SK-N-SH (cell line): ENCODE results near the gene KLK15. TPM values are rescaled to one million over a fixed set of nuclear protein-coding genes. Genes with fewer than 3 reads are reported as not detected.

ENCODE experiments used
- CTCF ChIA-PET: fragments of 300-600, 350-600 bp; formaldehyde crosslinking; extraction: SDS; loops from one replicate; lab custom pipeline; 2021; lab: Yijun Ruan, JAX
- POLR2A ChIA-PET: fragments of 350-600 bp; sonication (Branson Sonifier 250); formaldehyde crosslinking; extraction: SDS; loops from one replicate; lab custom pipeline; 2020; ENCODE audit warnings: antibody characterized with exemption, inconsistent platforms; lab: Yijun Ruan, JAX
- DNase-seq: peaks from one replicate; pipeline ENCODE4 v3.0.0; 2012
- H2AFZ ChIP-seq: fragments of 200-600 bp; sonication (generic); 2 replicates; pipeline ENCODE4 v1.8.1; 2016; ENCODE audit warnings: antibody characterized with exemption, mild to moderate bottlenecking, low read depth
- H3F3A ChIP-seq: fragments of 200-600 bp; sonication (generic); replicated peaks from 2 replicates; pipeline ENCODE3; 2016; ENCODE audit warnings: antibody characterized with exemption, mild to moderate bottlenecking; ENCODE audit not compliant: insufficient read depth
- H3K27ac ChIP-seq, 2 experiments: fragments of 200-500 bp in 1 of 2; fragments of 200-600 bp in 1 of 2; sonication (Bioruptor generic) in 1 of 2; sonication (generic), shearing (Covaris generic) in 1 of 2; 2 replicates each; pipeline versions ENCODE4 v1.5.1 to v1.6.1; 2014 to 2016; ENCODE audit warnings: low read depth in 2 of 2, inconsistent platforms in 1 of 2, low read length in 1 of 2, mild to moderate bottlenecking in 1 of 2, mixed read lengths in 1 of 2
- H3K27me3 ChIP-seq: fragments of 200-600 bp; sonication (generic), shearing (Covaris generic); 2 replicates; pipeline ENCODE4 v1.6.1; 2016; ENCODE audit warnings: mixed run types; ENCODE audit not compliant: insufficient read depth
- H3K36me3 ChIP-seq, 2 experiments: fragments of 200-500 bp in 1 of 2; fragments of 200-600 bp in 1 of 2; sonication (Bioruptor generic) in 1 of 2; sonication (generic) in 1 of 2; replicated peaks in 1 of 2; 2 replicates each; pipeline versions ENCODE3 to v1.5.1; 2014 to 2016; ENCODE audit warnings: low read length in 1 of 2, mild to moderate bottlenecking in 1 of 2; ENCODE audit not compliant: insufficient read depth in 2 of 2, control insufficient read depth in 1 of 2
- H3K4me1 ChIP-seq, 2 experiments: fragments of 200-500 bp in 1 of 2; fragments of 200-600 bp in 1 of 2; sonication (Bioruptor generic) in 1 of 2; sonication (generic), shearing (Covaris generic) in 1 of 2; 2 replicates each; pipeline versions ENCODE4 v1.5.1 to v1.6.1; 2014 to 2016; ENCODE audit warnings: low read depth in 1 of 2, low read length in 1 of 2, mixed run types in 1 of 2; ENCODE audit not compliant: insufficient read depth in 2 of 2, control insufficient read depth in 1 of 2
- H3K4me2 ChIP-seq: fragments of 200-600 bp; sonication (generic), shearing (Covaris generic); 2 replicates; pipeline ENCODE4 v1.6.1; 2017; ENCODE audit warnings: mixed run types
- H3K4me3 ChIP-seq, 2 experiments: fragments of 200-500 bp in 1 of 2; fragments of 200-600 bp in 1 of 2; sonication (Bioruptor generic) in 1 of 2; sonication (generic), shearing (Covaris generic) in 1 of 2; 2 replicates each; pipeline versions ENCODE4 v1.5.1 to v1.8.1; 2014 to 2016; ENCODE audit warnings: low read depth in 2 of 2, inconsistent platforms in 1 of 2, low read length in 1 of 2, mild to moderate bottlenecking in 1 of 2, mixed read lengths in 1 of 2, moderate library complexity in 1 of 2
- H3K79me2 ChIP-seq: fragments of 200-600 bp; sonication (generic); 2 replicates; pipeline ENCODE4 v1.8.1; 2017; ENCODE audit warnings: mild to moderate bottlenecking; ENCODE audit not compliant: insufficient read depth
- H3K9ac ChIP-seq: fragments of 200-600 bp; sonication (generic); 2 replicates; pipeline ENCODE4 v1.6.1; 2017; ENCODE audit warnings: mixed run types
- H3K9me2 ChIP-seq: fragments of 200-600 bp; sonication (generic); 2 replicates; pipeline ENCODE4 v1.6.1; 2017; ENCODE audit warnings: mixed run types
- H3K9me3 ChIP-seq: fragments of 200-600 bp; sonication (generic); 2 replicates; pipeline ENCODE4 v1.6.1; 2017; ENCODE audit warnings: mixed run types, mild to moderate bottlenecking, moderate library complexity
- H4K20me1 ChIP-seq: fragments of 200-600 bp; sonication (generic); 2 replicates; pipeline ENCODE4 v1.6.1; 2017; ENCODE audit warnings: mild to moderate bottlenecking, mixed run types; ENCODE audit not compliant: insufficient read depth
- CHD2 ChIP-seq: fragments of 150-350 bp; IDR thresholded peaks from 2 replicates; pipeline ENCODE4 v1.6.1; 2018; ENCODE audit warnings: low read length; ENCODE audit not compliant: partially characterized antibody
- FOXJ3 ChIP-seq: sonication (generic); formaldehyde crosslinking; IDR thresholded peaks from 2 replicates; pipeline ENCODE4 v1.5.1; 2020; ENCODE audit warnings: mild to moderate bottlenecking, missing genetic modification reagents
- FOXM1 ChIP-seq: IDR thresholded peaks from 2 replicates; pipeline ENCODE4 v1.4.0; 2012; ENCODE audit warnings: low read depth, mild to moderate bottlenecking
- IRF3 ChIP-seq: fragments of 150-350 bp; IDR thresholded peaks from 2 replicates; pipeline ENCODE4 v1.6.1; 2016; ENCODE audit warnings: mild to moderate bottlenecking, low read depth, low read length
- JUND ChIP-seq: IDR thresholded peaks from 2 replicates; pipeline ENCODE4 v1.4.0; 2012
- NFIC ChIP-seq: IDR thresholded peaks from 2 replicates; pipeline ENCODE4 v1.4.0; 2012; ENCODE audit warnings: borderline replicate concordance
- RCOR1 ChIP-seq: fragments of 150-350 bp; IDR thresholded peaks from 2 replicates; pipeline ENCODE4 v1.6.1; 2017; ENCODE audit warnings: antibody characterized with exemption, low read length
- SMC3 ChIP-seq: IDR thresholded peaks from 2 replicates; pipeline ENCODE4 v1.6.1; 2012; ENCODE audit warnings: low read depth, low read length, improper control_type of control experiment
- TAF1 ChIP-seq: IDR thresholded peaks from 2 replicates; pipeline ENCODE4 v1.6.1; 2012; ENCODE audit warnings: low read depth, mild to moderate bottlenecking, low read length, moderate library complexity, borderline replicate concordance
- TCF12 ChIP-seq: IDR thresholded peaks from 2 replicates; pipeline ENCODE4 v1.4.0; 2012
- USF2 ChIP-seq: fragments of 150-350 bp; IDR thresholded peaks from 2 replicates; pipeline ENCODE4 v1.6.1; 2017; ENCODE audit warnings: antibody characterized with exemption, low read length, low read depth, borderline replicate concordance
- WGBS: methylation state at CpG from one replicate; pipeline ENCODE4 v1.1.6; 2017; ENCODE audit warnings: low lambda C conversion rate; 5-methylcytosine and 5-hydroxymethylcytosine counted together
- polyA plus RNA-seq, 3 experiments: library from polyadenylated mRNA; depleted of rRNA; stranded (reverse); fragments of >200 nt; gene quantifications; 2 replicates each; pipeline ENCODE4 v1.2.3, GENCODE V29; 2012
- TF ChIP-seq, protein P1 (sequence below): fragments of 200-600 bp; sonication (generic); IDR thresholded peaks from 2 replicates; pipeline ENCODE4 v1.6.1; 2017; ENCODE audit warnings: antibody characterized with exemption, mild to moderate bottlenecking, moderate library complexity
- TF ChIP-seq, protein P2 (sequence below): IDR thresholded peaks from 2 replicates; pipeline ENCODE4 v1.4.0; 2012; ENCODE audit warnings: low read depth, borderline replicate concordance

The KLK15 gene
- polyA plus RNA-seq, 1 of the 3 experiments (the other 2 are of a cell fraction): not detected

GRCh38 chr19:50827476-50827875, 5.9 kb downstream of the KLK15 start:
- TF ChIP-seq IRF3: no peak
- no peak for TF ChIP-seq RCOR1
- TF ChIP-seq FOXJ3 (CRISPR knock-in tag): no peak
- TF ChIP-seq CHD2: no peak
- TF ChIP-seq USF2: no peak
- TF ChIP-seq FOXM1: no peak
- no peak for TF ChIP-seq TCF12
- TF ChIP-seq JUND: no peak
- TF ChIP-seq TAF1: no peak
- TF ChIP-seq SMC3: no peak
- TF ChIP-seq NFIC: no peak
- TF ChIP-seq, protein P1, sequence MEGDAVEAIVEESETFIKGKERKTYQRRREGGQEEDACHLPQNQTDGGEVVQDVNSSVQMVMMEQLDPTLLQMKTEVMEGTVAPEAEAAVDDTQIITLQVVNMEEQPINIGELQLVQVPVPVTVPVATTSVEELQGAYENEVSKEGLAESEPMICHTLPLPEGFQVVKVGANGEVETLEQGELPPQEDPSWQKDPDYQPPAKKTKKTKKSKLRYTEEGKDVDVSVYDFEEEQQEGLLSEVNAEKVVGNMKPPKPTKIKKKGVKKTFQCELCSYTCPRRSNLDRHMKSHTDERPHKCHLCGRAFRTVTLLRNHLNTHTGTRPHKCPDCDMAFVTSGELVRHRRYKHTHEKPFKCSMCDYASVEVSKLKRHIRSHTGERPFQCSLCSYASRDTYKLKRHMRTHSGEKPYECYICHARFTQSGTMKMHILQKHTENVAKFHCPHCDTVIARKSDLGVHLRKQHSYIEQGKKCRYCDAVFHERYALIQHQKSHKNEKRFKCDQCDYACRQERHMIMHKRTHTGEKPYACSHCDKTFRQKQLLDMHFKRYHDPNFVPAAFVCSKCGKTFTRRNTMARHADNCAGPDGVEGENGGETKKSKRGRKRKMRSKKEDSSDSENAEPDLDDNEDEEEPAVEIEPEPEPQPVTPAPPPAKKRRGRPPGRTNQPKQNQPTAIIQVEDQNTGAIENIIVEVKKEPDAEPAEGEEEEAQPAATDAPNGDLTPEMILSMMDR: no peak
- TF ChIP-seq, protein P2, sequence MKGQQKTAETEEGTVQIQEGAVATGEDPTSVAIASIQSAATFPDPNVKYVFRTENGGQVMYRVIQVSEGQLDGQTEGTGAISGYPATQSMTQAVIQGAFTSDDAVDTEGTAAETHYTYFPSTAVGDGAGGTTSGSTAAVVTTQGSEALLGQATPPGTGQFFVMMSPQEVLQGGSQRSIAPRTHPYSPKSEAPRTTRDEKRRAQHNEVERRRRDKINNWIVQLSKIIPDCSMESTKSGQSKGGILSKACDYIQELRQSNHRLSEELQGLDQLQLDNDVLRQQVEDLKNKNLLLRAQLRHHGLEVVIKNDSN: no peak
- POLR2A ChIA-PET: no interaction called here
- no peak overlapping the region for H3K9ac ChIP-seq
- 31% methylated on average over 12 of the region's 14 CpGs for WGBS
- H3K27me3 ChIP-seq: peaks cover 17% of the 10 kb centered on the region
- H3K27ac ChIP-seq: no peak overlapping the region
- H3K36me3 ChIP-seq: no peaks in the 10 kb centered on the region
- H3K4me1 ChIP-seq: no peaks in the 10 kb centered on the region
- no peak overlapping the region for H3K4me2 ChIP-seq
- no peaks in the 10 kb centered on the region for H4K20me1 ChIP-seq
- no peaks in the 10 kb centered on the region for H3F3A ChIP-seq
- CTCF ChIA-PET: interaction anchor here (0.9 kb wide), 1 partner anchor 95 kb away, joined by 3 read pairs; no protein-coding TSS in a partner anchor
- DNase-seq: no peak
- no peaks in the 10 kb centered on the region for H3K9me3 ChIP-seq
- H3K4me3 ChIP-seq: no peak overlapping the region
- H2AFZ ChIP-seq: no peak overlapping the region
- no peaks in the 10 kb centered on the region for H3K79me2 ChIP-seq
- no peaks in the 10 kb centered on the region for H3K9me2 ChIP-seq
